HepG2 (cell line): Measurements from ENCODE around the gene NTN4. TPM values are rescaled to one million over a fixed set of nuclear protein-coding genes. Genes with fewer than 3 reads are reported as not detected.
"Not testable (repeated sequence)": the region's sequence is repeated elsewhere in the genome, so short reads cannot be mapped to it uniquely, and the experiment has no call there.

ENCODE experiments used
- ATAC-seq: fragments of 200-7000 bp; cut with Tn5 transposase; 3 replicates; pipeline ENCODE4 v1.9.1; 2020; ENCODE audit warnings: mild to moderate bottlenecking, moderate library complexity
- BruUV-seq: library from RNA; stranded (reverse); fragments of 400-500 nt; replicated peaks from 2 replicates; lab custom pipeline; 2021; lab: Mats Ljungman, UMichigan
- CTCF ChIA-PET: fragments of 300-600 bp; formaldehyde crosslinking; extraction: SDS; loops from one replicate; lab custom pipeline; 2021; ENCODE audit warnings: low total read pairs, inconsistent platforms, low intra/inter-chr PET ratio; lab: Yijun Ruan, JAX
- POLR2A ChIA-PET: fragments of 350-600 bp; sonication (Branson Sonifier 250); formaldehyde crosslinking; loops from one replicate; lab custom pipeline; 2020; ENCODE audit warnings: antibody characterized with exemption, inconsistent platforms; lab: Yijun Ruan, JAX
- DNase-seq: peaks from one replicate; pipeline ENCODE4 v3.0.0-alpha.2; 2015; ENCODE audit warnings: low spot score
- FAIRE-seq: peaks from 3 replicates; lab custom pipeline; 2011; peaks lifted over from hg19 to GRCh38; lab: Jason Lieb, UNC
- H2AFZ ChIP-seq: one replicate; pipeline ENCODE4 v1.6.1; 2011; ENCODE audit warnings: low read length, inconsistent platforms
- H3K27ac ChIP-seq: fragments of 300-600 bp; 3 replicates; pipeline ENCODE4 v1.8.0; 2011; ENCODE audit warnings: mixed run types, mild to moderate bottlenecking, mixed read lengths, low read length, inconsistent platforms; ENCODE audit not compliant: insufficient read depth; ENCODE audit errors: extremely low read length
- H3K27me3 ChIP-seq, 2 experiments: fragments of 200-600 bp in 1 of 2; 2 replicates in 1 of 2; 3 replicates in 1 of 2; pipeline versions ENCODE4 v1.6.0 to v1.8.0; 2011; ENCODE audit warnings: low read length in 2 of 2, mild to moderate bottlenecking in 2 of 2, moderate library complexity in 2 of 2, inconsistent platforms in 1 of 2; ENCODE audit not compliant: insufficient read depth in 2 of 2, control insufficient read depth in 1 of 2
- H3K36me3 ChIP-seq, 2 experiments: fragments of 200-600 bp in 1 of 2; replicated peaks in 1 of 2; 2 replicates in 1 of 2; 3 replicates in 1 of 2; pipeline versions ENCODE4 v1.5.1 to v1.8.0; 2011; ENCODE audit warnings: low read length in 2 of 2, inconsistent platforms in 1 of 2; ENCODE audit not compliant: insufficient read depth in 2 of 2, control insufficient read depth in 1 of 2
- H3K4me1 ChIP-seq: 2 replicates; pipeline ENCODE4 v1.5.1; 2012; ENCODE audit warnings: low read length, inconsistent platforms; ENCODE audit not compliant: insufficient read depth
- H3K4me2 ChIP-seq: 2 replicates; pipeline ENCODE4 v1.6.0; 2011; ENCODE audit warnings: low read depth, low read length, inconsistent platforms
- H3K4me3 ChIP-seq, 3 experiments: fragments of 200-600 bp in 1 of 3; sonication (generic), shearing (Covaris generic) in 1 of 3; replicated peaks in 1 of 3; 2 replicates each; pipeline ENCODE4 v1.5.1; 2011 to 2016; ENCODE audit warnings: low read length in 3 of 3, inconsistent platforms in 2 of 3, low read depth in 2 of 3, mild to moderate bottlenecking in 2 of 3, control low read depth in 1 of 3, mixed read lengths in 1 of 3; ENCODE audit not compliant: insufficient read depth in 1 of 3
- H3K79me2 ChIP-seq: one replicate; pipeline ENCODE4 v1.6.1; 2011; ENCODE audit warnings: low read length, inconsistent platforms; ENCODE audit not compliant: insufficient read depth
- H3K9ac ChIP-seq: 2 replicates; pipeline ENCODE4 v1.6.0; 2011; ENCODE audit warnings: mild to moderate bottlenecking, low read depth, low read length, inconsistent platforms; ENCODE audit not compliant: insufficient read depth
- H3K9me3 ChIP-seq: 2 replicates; pipeline ENCODE4 v1.5.1; 2012; ENCODE audit warnings: mild to moderate bottlenecking, low read length
- H4K20me1 ChIP-seq: 2 replicates; pipeline ENCODE4 v1.6.0; 2011; ENCODE audit warnings: inconsistent platforms, mild to moderate bottlenecking, low read length, moderate library complexity; ENCODE audit not compliant: insufficient read depth
- HMGA1 ChIP-seq: sonication (generic); formaldehyde crosslinking; conservative IDR thresholded peaks from 2 replicates; pipeline ENCODE4 v1.4.0; 2020; ENCODE audit warnings: missing genetic modification reagents
- ZNF124 ChIP-seq: sonication (generic); formaldehyde crosslinking; IDR thresholded peaks from 2 replicates; pipeline ENCODE4 v1.4.0; 2020; ENCODE audit warnings: missing genetic modification reagents
- ZNF7 ChIP-seq: IDR thresholded peaks from 2 replicates; pipeline ENCODE4 v1.6.1; 2016; ENCODE audit warnings: missing biosample characterization, missing genetic modification reagents
- WGBS: methylation state at CpG from one replicate; pipeline ENCODE4 v1.1.6; 2017; ENCODE audit warnings: low lambda C conversion rate; 5-methylcytosine and 5-hydroxymethylcytosine counted together
- in situ Hi-C: cut with HindIII; loops from 2 replicates; pipeline ENCODE4 v1.10.0; 2017; ENCODE audit warnings: low pct_unique_long_range_greater_than_20kb; ENCODE audit not compliant: extremely low pct_ligation_motif_present
- intact Hi-C: fragments of 100-400 bp; cut with micrococcal nuclease; formaldehyde crosslinking; loops from one replicate; pipeline ENCODE4 v1.10.0; 2022; ENCODE audit not compliant: unreplicated experiment
- polyA plus RNA-seq, 8 experiments: library from polyadenylated mRNA; depleted of rRNA in 3 of 8; stranded (reverse) in 7 of 8; unstranded in 1 of 8; fragments of >200 nt; fragmentation: Illumina TruSeq in 4 of 8; extraction: Trizol in 4 of 8; gene quantifications; 2 replicates each; pipeline versions ENCODE4 v1.2.1 to v1.2.3, GENCODE V29; 2011 to 2016; ENCODE audit warnings: low read depth in 4 of 8, missing spikeins in 1 of 8, mixed read lengths in 1 of 8; ENCODE audit not compliant: insufficient read depth in 1 of 8
- total RNA-seq, 5 experiments: library from RNA; depleted of rRNA; stranded (reverse); fragments of >200 nt; fragmentation: Illumina TruSeq; extraction: Trizol; gene quantifications; 2 replicates each; pipeline ENCODE4 v1.2.3, GENCODE V29; 2016; ENCODE audit warnings: low read depth in 1 of 5
- TF ChIP-seq, protein P1 (sequence below): sonication (generic); formaldehyde crosslinking; IDR thresholded peaks from 2 replicates; pipeline ENCODE4 v1.4.0; 2020; ENCODE audit warnings: missing genetic modification reagents
- TF ChIP-seq, protein P2 (sequence below): sonication (generic); formaldehyde crosslinking; IDR thresholded peaks from 2 replicates; pipeline ENCODE4 v1.4.0; 2020; ENCODE audit warnings: missing genetic modification reagents, low read depth, mild to moderate bottlenecking, borderline replicate concordance

NTN4 gene
- total and polyA plus RNA-seq, 2 of the 13 experiments (the other 11 are each of a cell fraction or from before 2014, with no cell fraction given) = 7.8 to 11.5 TPM

DNA sequence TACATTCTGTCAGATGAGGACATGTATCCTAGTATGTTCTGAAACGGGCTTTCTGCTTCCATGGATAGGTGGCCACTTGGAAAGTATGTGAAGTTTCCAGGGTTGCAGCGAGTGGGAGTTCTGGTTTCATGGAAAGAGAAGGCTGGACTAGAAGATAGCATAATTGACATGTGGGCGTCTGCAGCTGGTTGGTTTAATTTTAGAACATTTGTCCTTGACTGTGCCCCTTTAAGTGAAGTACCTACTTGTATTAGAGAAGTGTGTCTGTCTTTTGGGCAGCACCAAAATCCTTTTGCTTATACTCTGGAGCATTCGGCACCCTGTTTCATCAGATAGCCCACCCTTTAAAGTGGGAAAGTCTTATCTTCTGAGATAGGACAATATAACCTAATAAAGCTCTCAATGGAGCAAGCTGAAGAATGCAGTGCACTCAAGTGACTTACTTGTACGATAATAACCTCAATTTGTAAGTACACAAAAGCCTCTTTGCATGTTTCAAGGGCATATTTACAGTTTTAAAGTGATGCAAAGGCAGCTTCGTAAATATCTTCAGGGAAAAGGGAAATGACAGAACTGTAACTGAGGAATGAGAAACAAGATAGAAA lies 35.2 kb downstream of the NTN4 start (continued):
- TF ChIP-seq, protein P1, sequence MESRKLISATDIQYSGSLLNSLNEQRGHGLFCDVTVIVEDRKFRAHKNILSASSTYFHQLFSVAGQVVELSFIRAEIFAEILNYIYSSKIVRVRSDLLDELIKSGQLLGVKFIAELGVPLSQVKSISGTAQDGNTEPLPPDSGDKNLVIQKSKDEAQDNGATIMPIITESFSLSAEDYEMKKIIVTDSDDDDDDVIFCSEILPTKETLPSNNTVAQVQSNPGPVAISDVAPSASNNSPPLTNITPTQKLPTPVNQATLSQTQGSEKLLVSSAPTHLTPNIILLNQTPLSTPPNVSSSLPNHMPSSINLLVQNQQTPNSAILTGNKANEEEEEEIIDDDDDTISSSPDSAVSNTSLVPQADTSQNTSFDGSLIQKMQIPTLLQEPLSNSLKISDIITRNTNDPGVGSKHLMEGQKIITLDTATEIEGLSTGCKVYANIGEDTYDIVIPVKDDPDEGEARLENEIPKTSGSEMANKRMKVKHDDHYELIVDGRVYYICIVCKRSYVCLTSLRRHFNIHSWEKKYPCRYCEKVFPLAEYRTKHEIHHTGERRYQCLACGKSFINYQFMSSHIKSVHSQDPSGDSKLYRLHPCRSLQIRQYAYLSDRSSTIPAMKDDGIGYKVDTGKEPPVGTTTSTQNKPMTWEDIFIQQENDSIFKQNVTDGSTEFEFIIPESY (CRISPR knock-in tag) = no peak
- TF ChIP-seq ZNF124 (no peak), HMGA1 (CRISPR knock-in tag) (no peak), ZNF7 (CRISPR knock-in tag) (no peak)
- TF ChIP-seq, protein P2, sequence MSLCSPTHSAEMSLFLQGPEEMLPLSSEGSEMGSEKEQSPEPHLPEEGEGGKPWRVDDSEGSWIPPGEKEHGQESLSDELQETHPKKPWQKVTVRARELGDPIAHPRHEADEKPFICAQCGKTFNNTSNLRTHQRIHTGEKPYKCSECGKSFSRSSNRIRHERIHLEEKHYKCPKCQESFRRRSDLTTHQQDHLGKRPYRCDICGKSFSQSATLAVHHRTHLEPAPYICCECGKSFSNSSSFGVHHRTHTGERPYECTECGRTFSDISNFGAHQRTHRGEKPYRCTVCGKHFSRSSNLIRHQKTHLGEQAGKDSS (CRISPR knock-in tag) = no peak

DNA sequence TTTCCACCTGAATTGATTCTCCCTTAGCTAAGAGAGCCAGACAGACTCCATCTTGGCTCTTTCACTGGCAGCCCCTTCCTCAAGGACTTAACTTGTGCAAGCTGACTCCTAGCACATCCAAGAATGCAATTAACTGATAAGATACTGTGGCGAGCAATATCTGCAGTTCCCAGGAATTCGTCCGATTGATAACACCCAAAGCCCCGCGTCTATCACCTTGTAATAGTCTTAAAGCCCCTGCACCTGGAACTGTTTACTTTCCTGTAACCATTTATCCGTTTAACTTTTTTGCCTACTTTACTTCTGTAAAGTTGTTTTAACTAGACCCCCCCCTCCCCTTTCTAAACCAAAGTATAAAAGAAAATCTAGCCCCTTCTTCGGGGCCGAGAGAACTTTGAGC lies 44.5 kb downstream of the NTN4 start:
- H2AFZ ChIP-seq, H3K9me3 ChIP-seq, H3K9ac ChIP-seq, in situ Hi-C loops, DNase-seq, H3K27me3 ChIP-seq, FAIRE-seq, ATAC-seq, H3K36me3 ChIP-seq, BruUV-seq, H3K27ac ChIP-seq, H3K4me3 ChIP-seq, H3K4me2 ChIP-seq, H4K20me1 ChIP-seq, H3K79me2 ChIP-seq, CTCF ChIA-PET, intact Hi-C loops: not testable (repeated sequence)
- WGBS = 91% methylated on average over 8 of the region's 8 CpGs
- POLR2A ChIA-PET = interaction anchor here (1.6 kb wide), 1 partner anchor 8 kb away, joined by 3 read pairs; no protein-coding TSS in a partner anchor
- H3K4me1 ChIP-seq = peaks cover 22% of the 10 kb centered on the region
